ENCODE data around the gene SGCG.
"Not testable (repeated sequence)": the region's sequence is repeated elsewhere in the genome, so short reads cannot be mapped to it uniquely, and the experiment has no call there.

SGCG gene

GRCh38 chr13:23212671-23213070 lies 31.9 kb downstream of the SGCG start:
- no peak for DNase-seq (ENCODE audit: low read depth in 2 of 2)

GRCh38 chr13:23231241-23231640 lies 50.5 kb downstream of the SGCG start:
- no peak for DNase-seq (ENCODE audit: low read depth in 2 of 2)

- DNase-seq (ENCODE audit: low read depth in 2 of 2) = no peak
Observed at GRCh38 chr13:23235994-23236393, 55.2 kb downstream of the SGCG start.

GRCh38 chr13:23243066-23243465 lies 62.3 kb downstream of the SGCG start:
- DNase-seq (ENCODE audit: low read depth in 2 of 2) = no peak

GRCh38 chr13:23248410-23248809 lies 67.6 kb downstream of the SGCG start:
- DNase-seq (ENCODE audit: low read depth in 2 of 2) = not testable (repeated sequence)

GRCh38 chr13:23254506-23254905 lies 73.7 kb downstream of the SGCG start:
- DNase-seq (ENCODE audit: low read depth in 2 of 2) = no peak

- no peak for DNase-seq (ENCODE audit: low read depth in 2 of 2)
Observed at GRCh38 chr13:23267571-23267970, 86.8 kb downstream of the SGCG start.

- DNase-seq (ENCODE audit: low read depth in 2 of 2) = no peak
Observed at GRCh38 chr13:23268441-23268840, 87.7 kb downstream of the SGCG start.

GRCh38 chr13:23271331-23271730 lies 90.6 kb downstream of the SGCG start:
- no peak for DNase-seq (ENCODE audit: low read depth in 2 of 2)

GRCh38 chr13:23273498-23273897 lies 92.7 kb downstream of the SGCG start:
- DNase-seq (ENCODE audit: low read depth in 2 of 2) = no peak

- no peak for DNase-seq (ENCODE audit: low read depth in 2 of 2)
Observed at GRCh38 chr13:23279321-23279720, 98.5 kb downstream of the SGCG start.

GRCh38 chr13:23288564-23288963 lies 107.8 kb downstream of the SGCG start:
- DNase-seq (ENCODE audit: low read depth in 2 of 2) = no peak

- no peak for DNase-seq (ENCODE audit: low read depth in 2 of 2)
Observed at GRCh38 chr13:23288995-23289394, 108.2 kb downstream of the SGCG start.

GRCh38 chr13:23289917-23290357 lies 109.2 kb downstream of the SGCG start:
- no peak for DNase-seq (ENCODE audit: low read depth in 2 of 2)

- no peak for DNase-seq (ENCODE audit: low read depth in 2 of 2)
Observed at GRCh38 chr13:23292586-23292985, 111.8 kb downstream of the SGCG start.

GRCh38 chr13:23314837-23315236 lies 134.1 kb downstream of the SGCG start:
- not testable (repeated sequence) for DNase-seq (ENCODE audit: low read depth in 2 of 2)

- no peak for DNase-seq (ENCODE audit: low read depth in 2 of 2)
Observed at GRCh38 chr13:23319883-23320224, 139.1 kb downstream of the SGCG start.

- no peak for DNase-seq (ENCODE audit: low read depth in 2 of 2)
Observed at GRCh38 chr13:23320926-23321534, 140.3 kb downstream of the SGCG start.

GRCh38 chr13:23321535-23322241 lies 140.9 kb downstream of the SGCG start:
- DNase-seq (ENCODE audit: low read depth in 2 of 2) = no peak

GRCh38 chr13:23322353-23323336 lies 141.9 kb downstream of the SGCG start:
- no peak for DNase-seq (ENCODE audit: low read depth in 2 of 2)

- no peak for DNase-seq (ENCODE audit: low read depth in 2 of 2)
Observed at GRCh38 chr13:23323946-23324709, 143.3 kb downstream of the SGCG start.

GRCh38 chr13:23325191-23325590 lies 144.4 kb downstream of the SGCG start:
- no peak for DNase-seq (ENCODE audit: low read depth in 2 of 2)

Data from stimulated activated CD8-positive, alpha-beta memory T cell treated with anti-CD3 and anti-CD28 coated beads, Interleukin-2, amount 100 ng/mL, for 1 hour (primary cell).